Measurements from ENCODE around the gene GFI1B. TPM values are rescaled to one million over a fixed set of nuclear protein-coding genes. Genes with fewer than 3 reads are reported as not detected.

GFI1B gene
- total and polyA plus RNA-seq, 4 donors: not detected

Small RNA genes within 50 kb of the gene (microRNA-seq; reads per million reads assigned to microRNA genes)
- 0.60 to 2.0 reads per million in 2 donors for gene MIR548AW

Other genes starting within 250 kb of the GFI1B start
- gene AK8, start 100.4 kb upstream of the GFI1B start, total RNA-seq: under 1 TPM; 0.71 to 0.72 TPM
- under 1 TPM in 1 of 2 donors, not detected in 1; 0.38 TPM for gene AK8, start 100.4 kb upstream of the GFI1B start, polyA plus RNA-seq
- gene SPACA9, start 99.8 kb upstream of the GFI1B start, total RNA-seq: 1 to 10 TPM; 2.3 to 5.5 TPM
- gene SPACA9, start 99.8 kb upstream of the GFI1B start, polyA plus RNA-seq: 1 to 10 TPM; 4.6 to 7.9 TPM
- gene TSC1, start 34.1 kb upstream of the GFI1B start, total RNA-seq: 10 to 100 TPM; 37.4 to 61.3 TPM
- gene TSC1, start 34.1 kb upstream of the GFI1B start, polyA plus RNA-seq: 10 to 100 TPM in 1 of 2 donors, 1 to 10 TPM in 1; 8.9 to 22.9 TPM
- gene GTF3C5, start 52.3 kb downstream of the GFI1B start, total RNA-seq: 10 to 100 TPM; 35.6 to 42.9 TPM
- gene GTF3C5, start 52.3 kb downstream of the GFI1B start, polyA plus RNA-seq: 10 to 100 TPM; 17.8 to 91.6 TPM
- 1 to 10 TPM; 3.6 to 4.5 TPM for gene CEL, start 83.3 kb downstream of the GFI1B start, total RNA-seq
- 1 to 10 TPM; 1.5 to 3.9 TPM for gene CEL, start 83.3 kb downstream of the GFI1B start, polyA plus RNA-seq
- 10 to 100 TPM; 32.7 to 61.2 TPM for gene RALGDS, start 142.5 kb downstream of the GFI1B start, total RNA-seq
- gene RALGDS, start 142.5 kb downstream of the GFI1B start, polyA plus RNA-seq: 10 to 100 TPM; 19.4 to 20.0 TPM
- 10 to 100 TPM; 12.9 to 28.9 TPM for gene GBGT1, start 185.2 kb downstream of the GFI1B start, total RNA-seq
- gene GBGT1, start 185.2 kb downstream of the GFI1B start, polyA plus RNA-seq: 1 to 10 TPM; 2.8 to 5.5 TPM
- gene OBP2B, start 230.6 kb downstream of the GFI1B start, total RNA-seq: not detected
- not detected for gene OBP2B, start 230.6 kb downstream of the GFI1B start, polyA plus RNA-seq

Measured in aorta (tissue), 4 donors.